ENCODE data around the gene TAF4. TPM values are rescaled to one million over a fixed set of nuclear protein-coding genes. Genes with fewer than 3 reads are reported as not detected.

TAF4 gene
- total and polyA plus RNA-seq, 2 donors (not counting 3 experiments of a cell fraction or from before 2014, with no cell fraction given) = 6.1 to 19.5 TPM

DNA sequence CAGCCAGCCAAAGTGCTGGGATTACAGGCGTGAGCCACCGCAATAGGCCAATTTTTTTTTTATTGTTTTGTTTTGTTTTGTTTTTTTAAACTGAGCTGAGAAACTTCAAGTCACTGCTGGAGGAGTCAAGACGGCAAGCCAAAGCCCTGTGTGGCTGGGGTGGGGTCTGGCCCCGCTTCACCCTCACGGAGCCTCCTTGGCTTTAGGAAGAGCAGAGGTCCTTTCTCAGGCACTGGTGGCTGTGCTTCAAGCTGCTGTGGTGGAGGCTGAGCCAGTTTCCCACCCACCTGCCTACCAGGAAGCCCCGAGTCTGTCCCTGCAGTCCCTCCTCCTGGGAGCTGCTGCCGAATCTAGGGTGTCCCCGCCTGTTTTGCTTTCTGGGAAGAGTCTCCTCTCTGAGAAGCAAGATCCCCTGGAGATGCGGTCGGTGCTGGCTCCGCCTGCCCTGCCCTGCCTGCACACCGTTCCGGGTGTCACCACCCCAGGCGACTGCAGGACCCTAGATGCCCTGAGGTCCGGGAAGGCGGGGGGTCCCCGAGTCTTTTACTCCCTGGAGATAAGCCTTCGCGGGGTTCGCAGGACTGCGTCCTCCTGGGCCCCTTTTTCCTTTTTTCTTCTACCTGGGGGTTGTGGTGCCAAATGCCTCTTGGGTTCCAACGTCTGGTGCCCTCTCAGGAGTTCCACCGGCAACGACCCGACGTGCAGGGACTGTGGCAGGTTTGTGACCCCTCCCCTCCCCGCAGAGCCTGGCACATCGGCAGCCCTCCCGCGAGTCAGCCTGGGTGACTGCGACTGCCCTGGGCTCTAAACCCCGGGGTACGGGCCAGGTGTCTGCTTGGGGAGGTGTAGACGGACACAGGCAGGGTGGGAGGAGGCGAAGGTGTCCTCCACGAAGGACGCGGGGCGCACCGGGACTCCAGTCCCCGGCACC is 100.7 kb downstream of the TAF4 start:
- intact Hi-C loops (cut with micrococcal nuclease) = no loop called here
- no peak overlapping the region for H3K9ac ChIP-seq (replicated peaks; ENCODE audit: extremely low read depth, insufficient read depth, low read length)
- H3K4me2 ChIP-seq (ENCODE audit: insufficient read depth, low read length) = no peak overlapping the region
- no peaks in the 10 kb centered on the region for H3K79me2 ChIP-seq (ENCODE audit: control insufficient read depth, insufficient read depth, low read length)
- TF ChIP-seq, protein P1, sequence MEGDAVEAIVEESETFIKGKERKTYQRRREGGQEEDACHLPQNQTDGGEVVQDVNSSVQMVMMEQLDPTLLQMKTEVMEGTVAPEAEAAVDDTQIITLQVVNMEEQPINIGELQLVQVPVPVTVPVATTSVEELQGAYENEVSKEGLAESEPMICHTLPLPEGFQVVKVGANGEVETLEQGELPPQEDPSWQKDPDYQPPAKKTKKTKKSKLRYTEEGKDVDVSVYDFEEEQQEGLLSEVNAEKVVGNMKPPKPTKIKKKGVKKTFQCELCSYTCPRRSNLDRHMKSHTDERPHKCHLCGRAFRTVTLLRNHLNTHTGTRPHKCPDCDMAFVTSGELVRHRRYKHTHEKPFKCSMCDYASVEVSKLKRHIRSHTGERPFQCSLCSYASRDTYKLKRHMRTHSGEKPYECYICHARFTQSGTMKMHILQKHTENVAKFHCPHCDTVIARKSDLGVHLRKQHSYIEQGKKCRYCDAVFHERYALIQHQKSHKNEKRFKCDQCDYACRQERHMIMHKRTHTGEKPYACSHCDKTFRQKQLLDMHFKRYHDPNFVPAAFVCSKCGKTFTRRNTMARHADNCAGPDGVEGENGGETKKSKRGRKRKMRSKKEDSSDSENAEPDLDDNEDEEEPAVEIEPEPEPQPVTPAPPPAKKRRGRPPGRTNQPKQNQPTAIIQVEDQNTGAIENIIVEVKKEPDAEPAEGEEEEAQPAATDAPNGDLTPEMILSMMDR (IDR thresholded peaks at IDR 0.05; ENCODE audit: extremely low read depth in 1 of 2, insufficient read depth in 1 of 2, low read depth in 1 of 2, low read length in 2 of 2) = no peak
- peak; percentile 30 for TF ChIP-seq EZH2 (IDR thresholded peaks at IDR 0.05; ENCODE audit: borderline replicate concordance, low read depth, low read length, severe bottlenecking)
- ChIA-PET CTCF (interaction anchor here (0.6 kb wide), 1 partner anchor 116 kb away, joined by 4 read pairs; no protein-coding TSS in a partner anchor), POLR2A (no interaction called here)
- H3K9me3 ChIP-seq (replicated peaks; ENCODE audit: control insufficient read depth, insufficient read depth, low read length) = no peaks in the 10 kb centered on the region
- DNase-seq (ENCODE audit: low read depth, low spot score) (no peak), FAIRE-seq (no peak)
- no peak overlapping the region for H3K4me3 ChIP-seq (replicated peaks in 1 of 3; ENCODE audit: insufficient read depth in 1 of 3, low read depth in 1 of 3, low read length in 3 of 3)
- H3K27me3 ChIP-seq (ENCODE audit: control insufficient read depth in 2 of 2, insufficient read depth in 2 of 2, low read length in 2 of 2) = peaks cover 3 to 8% of the 10 kb centered on the region in 2 experiments
- H3K9me1 ChIP-seq (replicated peaks; ENCODE audit: control insufficient read depth, extremely low read depth, insufficient read depth, low read length) = no peaks in the 10 kb centered on the region
- no peaks in the 10 kb centered on the region for H4K20me1 ChIP-seq (replicated peaks; ENCODE audit: control insufficient read depth, extremely low read depth, insufficient read depth, low read length)
- no TSS peak for BruUV-seq (replicated peaks)
- dilution Hi-C loops (cut with MboI; ENCODE audit: extremely low pct_ligation_motif_present, low sequenced_read_pairs) = no loop called here
- no peaks in the 10 kb centered on the region for H3K36me3 ChIP-seq (ENCODE audit: control insufficient read depth in 2 of 2, extremely low read depth in 1 of 2, insufficient read depth in 2 of 2, low read length in 2 of 2)
- H3K27ac ChIP-seq (ENCODE audit: insufficient read depth, low read depth, low read length) = no peak overlapping the region
- H2AFZ ChIP-seq (ENCODE audit: low read depth, low read length) = no peak overlapping the region
- H3K4me1 ChIP-seq (ENCODE audit: control insufficient read depth, extremely low read depth, insufficient read depth, low read length) = no peaks in the 10 kb centered on the region

Measured in endothelial cell of umbilical vein (primary cell).